Loucy (cell line): ENCODE data around the gene TOR4A.

Source experiments
- H2AFZ ChIP-seq: fragments of 200-600 bp; sonication (generic); 2 replicates; pipeline ENCODE4 v1.6.0; 2016; ENCODE audit warnings: antibody characterized with exemption, mild to moderate bottlenecking, low read length, moderate library complexity
- H3F3A ChIP-seq: fragments of 200-600 bp; 2 replicates; pipeline ENCODE4 v1.6.0; 2016; ENCODE audit warnings: antibody characterized with exemption, low read depth, mild to moderate bottlenecking
- H3K27me3 ChIP-seq: fragments of 200-600 bp; sonication (generic); 2 replicates; pipeline ENCODE4 v1.6.1; 2014; ENCODE audit warnings: low read length, mild to moderate bottlenecking; ENCODE audit not compliant: insufficient read depth, poor library complexity, severe bottlenecking
- H3K36me3 ChIP-seq: fragments of 200-600 bp; sonication (generic); 2 replicates; pipeline ENCODE4 v1.6.1; 2016; ENCODE audit warnings: low read length; ENCODE audit not compliant: insufficient read depth
- H3K4me1 ChIP-seq: fragments of 200-600 bp; sonication (generic); 2 replicates; pipeline ENCODE4 v1.5.1; 2014; ENCODE audit warnings: low read length, mild to moderate bottlenecking; ENCODE audit not compliant: insufficient read depth, poor library complexity, severe bottlenecking
- H3K4me2 ChIP-seq: fragments of 200-600 bp; sonication (generic); 2 replicates; pipeline ENCODE4 v1.6.0; 2014; ENCODE audit warnings: antibody characterized with exemption, low read length, low read depth, mild to moderate bottlenecking; ENCODE audit not compliant: poor library complexity, severe bottlenecking
- H3K4me3 ChIP-seq: fragments of 200-600 bp; sonication (generic); 2 replicates; pipeline ENCODE4 v1.5.1; 2014; ENCODE audit warnings: low read length, mild to moderate bottlenecking, mixed read lengths; ENCODE audit not compliant: poor library complexity, severe bottlenecking
- H3K79me2 ChIP-seq: fragments of 200-600 bp; sonication (generic); 2 replicates; pipeline ENCODE4 v1.6.1; 2014; ENCODE audit warnings: low read length; ENCODE audit not compliant: insufficient read depth
- H3K9ac ChIP-seq: fragments of 200-600 bp; sonication (generic); 2 replicates; pipeline ENCODE4 v1.6.0; 2014; ENCODE audit warnings: mild to moderate bottlenecking, low read depth, low read length, moderate library complexity; ENCODE audit not compliant: poor library complexity, severe bottlenecking
- H3K9me2 ChIP-seq: fragments of 200-600 bp; sonication (generic); replicated peaks from 2 replicates; pipeline ENCODE4 v1.6.1; 2016; ENCODE audit warnings: low read depth, low read length, mixed read lengths
- H3K9me3 ChIP-seq: fragments of 200-600 bp; sonication (generic); 2 replicates; pipeline ENCODE4 v1.6.1; 2014; ENCODE audit warnings: mild to moderate bottlenecking, antibody characterized with exemption, low read length, low read depth; ENCODE audit not compliant: insufficient read depth
- H4K20me1 ChIP-seq: fragments of 200-600 bp; sonication (generic); 2 replicates; pipeline ENCODE4 v1.6.0; 2014; ENCODE audit warnings: antibody characterized with exemption, low read length, mild to moderate bottlenecking; ENCODE audit not compliant: insufficient read depth, poor library complexity, severe bottlenecking
- CTCF ChIP-seq: fragments of 200-600 bp; sonication (generic); conservative IDR thresholded peaks from 2 replicates; pipeline ENCODE4 v1.5.1; 2014; ENCODE audit warnings: mild to moderate bottlenecking, antibody characterized with exemption, low read length
- EZH2phosphoT487 ChIP-seq: fragments of 200-600 bp; IDR thresholded peaks from 2 replicates; pipeline ENCODE4 v1.6.1; 2018; ENCODE audit warnings: antibody characterized with exemption, mild to moderate bottlenecking, moderate library complexity, borderline replicate concordance

Gene TOR4A

GRCh38 chr9:137243626-137244485 lies 33.7 kb upstream of the TOR4A start:
- no peak for TF ChIP-seq EZH2phosphoT487
- no peak for TF ChIP-seq CTCF
- peaks cover 36% of the 10 kb centered on the region for H3K79me2 ChIP-seq
- H4K20me1 ChIP-seq, result peaks cover 24% of the 10 kb centered on the region
- peak overlapping the region; percentile 95 for H3K4me2 ChIP-seq
- no peaks in the 10 kb centered on the region for H3K9me3 ChIP-seq
- H3K9ac ChIP-seq, result peak overlapping the region; percentile 26
- H2AFZ ChIP-seq, result no peak overlapping the region
- 0 out of 2 replicates have a peak, but pooled peaks cover 6% of the 10 kb centered on the region for H3F3A ChIP-seq
- no peaks in the 10 kb centered on the region for H3K9me2 ChIP-seq
- peak overlapping the region; percentile 39 for H3K4me3 ChIP-seq
- H3K36me3 ChIP-seq, result peaks cover 21% of the 10 kb centered on the region; the same call in 1 of the 2 replicates
- H3K27me3 ChIP-seq, result no peaks in the 10 kb centered on the region
- peaks cover 17% of the 10 kb centered on the region for H3K4me1 ChIP-seq

DNA sequence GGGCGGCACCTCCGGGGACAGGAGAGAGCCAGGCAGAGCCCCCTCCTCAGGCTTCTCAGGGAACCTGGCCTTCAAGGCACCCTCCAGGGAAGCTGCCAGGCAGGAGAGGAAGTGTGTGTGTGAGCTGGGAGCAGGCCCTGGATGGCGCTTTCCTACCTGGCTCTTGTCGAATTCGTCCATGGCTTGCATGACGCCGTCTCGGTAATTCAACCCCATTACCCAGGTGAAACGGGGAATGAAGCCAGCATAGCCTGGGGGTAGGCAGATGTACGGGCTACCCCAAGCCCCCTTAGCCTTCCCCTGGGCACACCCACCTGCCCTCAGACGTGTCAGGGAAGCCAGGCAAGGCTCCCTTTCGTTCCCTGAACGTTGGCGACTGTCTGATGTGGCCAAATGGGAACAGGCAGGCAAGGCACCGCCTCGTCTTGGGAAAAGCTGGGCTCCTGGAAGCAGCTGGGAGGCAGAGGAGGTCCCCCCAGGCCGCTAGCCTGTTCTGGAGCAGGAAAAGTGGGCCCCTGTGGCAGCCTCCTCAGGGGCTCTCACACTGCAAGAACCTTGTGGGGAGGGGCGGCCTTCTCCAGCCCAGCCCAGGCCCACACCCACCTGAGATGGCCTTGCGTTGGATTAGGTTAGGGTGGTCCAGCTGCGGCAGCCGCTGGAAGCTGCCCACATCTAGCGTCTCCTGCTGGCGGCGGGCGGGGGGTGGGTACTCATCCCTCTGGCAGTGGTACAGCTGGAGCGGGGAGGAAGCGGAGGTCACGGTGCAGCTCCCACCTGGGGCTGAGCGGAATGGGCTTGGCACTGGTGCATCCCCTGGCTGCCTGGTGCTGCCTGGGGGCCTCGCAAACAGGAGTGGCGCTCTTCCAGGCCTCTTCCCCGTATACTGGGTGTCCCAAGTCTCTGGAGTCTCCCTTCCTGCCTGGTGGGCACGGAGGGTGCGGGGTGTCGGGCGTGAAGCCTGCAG lies 32.8 kb upstream of the TOR4A start:
- H3K79me2 ChIP-seq, result peaks cover 27% of the 10 kb centered on the region
- H3K36me3 ChIP-seq, result peaks cover 21% of the 10 kb centered on the region; the same call in 1 of the 2 replicates
- no peak overlapping the region for H2AFZ ChIP-seq
- H3K27me3 ChIP-seq, result no peaks in the 10 kb centered on the region
- TF ChIP-seq CTCF (no peak), EZH2phosphoT487 (no peak)
- no peak overlapping the region for H3K9ac ChIP-seq
- H3K4me2 ChIP-seq, result no peak overlapping the region
- no peaks in the 10 kb centered on the region for H3K9me3 ChIP-seq
- H3K4me1 ChIP-seq, result peaks cover 15% of the 10 kb centered on the region
- no peak overlapping the region for H3K4me3 ChIP-seq
- H4K20me1 ChIP-seq, result peaks cover 24% of the 10 kb centered on the region
- 0 out of 2 replicates have a peak, but pooled peaks cover 6% of the 10 kb centered on the region for H3F3A ChIP-seq
- no peaks in the 10 kb centered on the region for H3K9me2 ChIP-seq

GRCh38 chr9:137245450-137246421 lies 31.8 kb upstream of the TOR4A start:
- H3K9me3 ChIP-seq, result no peaks in the 10 kb centered on the region
- H3K9me2 ChIP-seq, result no peaks in the 10 kb centered on the region
- no peak overlapping the region for H3K9ac ChIP-seq
- H3K36me3 ChIP-seq, result peaks cover 21% of the 10 kb centered on the region; the same call in 1 of the 2 replicates
- TF ChIP-seq CTCF (no peak), EZH2phosphoT487 (no peak)
- peaks cover 26% of the 10 kb centered on the region for H3K79me2 ChIP-seq
- H2AFZ ChIP-seq, result no peak overlapping the region
- peaks cover 15% of the 10 kb centered on the region for H3K4me1 ChIP-seq
- H3F3A ChIP-seq, result no peaks in the 10 kb centered on the region
- no peak overlapping the region for H3K4me2 ChIP-seq
- peaks cover 24% of the 10 kb centered on the region for H4K20me1 ChIP-seq
- no peaks in the 10 kb centered on the region for H3K27me3 ChIP-seq
- H3K4me3 ChIP-seq, result no peak overlapping the region
